K562 (cell line): Measurements from ENCODE around the gene CDKL5. TPM values are rescaled to one million over a fixed set of nuclear protein-coding genes. Genes with fewer than 3 reads are reported as not detected.

ENCODE experiments used
- SREBF1 ChIP-seq: fragments of 150-350 bp; IDR thresholded peaks from 2 replicates; pipeline ENCODE4 v1.6.1; 2014; ENCODE audit warnings: antibody characterized with exemption, low read depth, low read length, borderline replicate concordance
- polyA plus RNA-seq, 8 experiments: library from polyadenylated mRNA; depleted of rRNA in 4 of 8; stranded (reverse) in 5 of 8; unstranded in 3 of 8; fragments of >200 nt; fragmentation: Nextera tagmentation in 2 of 8; fragmentation: Illumina TruSeq in 1 of 8; extraction: Ambion mirVana in 2 of 8; extraction: Trizol in 1 of 8; gene quantifications; 2 replicates each; pipeline versions ENCODE4 v1.2.1 to v1.2.3, GENCODE V29; 2011 to 2014; ENCODE audit warnings: inconsistent platforms in 1 of 8, missing spikeins in 1 of 8
- total RNA-seq, 7 experiments: library from RNA; depleted of rRNA in 6 of 7; stranded (reverse); fragments of >200 nt in 6 of 7; fragmentation: Illumina TruSeq in 2 of 7; extraction: Trizol in 2 of 7; gene quantifications; 2 replicates each; pipeline versions ENCODE4 v1.2.1 to v1.2.3, GENCODE V29; 2011 to 2021; ENCODE audit warnings: low replicate concordance in 1 of 7
- TF ChIP-seq, protein P1 (sequence below): fragments of 450-650 bp; IDR thresholded peaks from 2 replicates; pipeline ENCODE4 v1.6.1; 2014; ENCODE audit warnings: low read depth, mild to moderate bottlenecking, moderate library complexity, borderline replicate concordance
- TF ChIP-seq, protein P2 (sequence below): fragments of 250-450 bp; sonication (Bioruptor Pico); IDR thresholded peaks from 2 replicates; pipeline ENCODE4 v1.8.0; 2021; ENCODE audit warnings: mild to moderate bottlenecking, moderate library complexity
- TF ChIP-seq, protein P3 (sequence below): fragments of 200-600 bp; sonication (generic); IDR thresholded peaks from one replicate; pipeline ENCODE4 v1.6.1; 2012; ENCODE audit warnings: mild to moderate bottlenecking, low read depth, low read length, inconsistent platforms
- TF ChIP-seq, protein P4 (sequence below): fragments of 250-450 bp; sonication (Bioruptor Pico); IDR thresholded peaks from 2 replicates; pipeline ENCODE4 v1.5.0; 2021; ENCODE audit warnings: mild to moderate bottlenecking, borderline replicate concordance

The CDKL5 gene
- total and polyA plus RNA-seq, 9 of the 15 experiments (the other 6 are each of a cell fraction or from before 2014, with no cell fraction given): under 0.01 to 0.21 (median 0.04) TPM

DNA sequence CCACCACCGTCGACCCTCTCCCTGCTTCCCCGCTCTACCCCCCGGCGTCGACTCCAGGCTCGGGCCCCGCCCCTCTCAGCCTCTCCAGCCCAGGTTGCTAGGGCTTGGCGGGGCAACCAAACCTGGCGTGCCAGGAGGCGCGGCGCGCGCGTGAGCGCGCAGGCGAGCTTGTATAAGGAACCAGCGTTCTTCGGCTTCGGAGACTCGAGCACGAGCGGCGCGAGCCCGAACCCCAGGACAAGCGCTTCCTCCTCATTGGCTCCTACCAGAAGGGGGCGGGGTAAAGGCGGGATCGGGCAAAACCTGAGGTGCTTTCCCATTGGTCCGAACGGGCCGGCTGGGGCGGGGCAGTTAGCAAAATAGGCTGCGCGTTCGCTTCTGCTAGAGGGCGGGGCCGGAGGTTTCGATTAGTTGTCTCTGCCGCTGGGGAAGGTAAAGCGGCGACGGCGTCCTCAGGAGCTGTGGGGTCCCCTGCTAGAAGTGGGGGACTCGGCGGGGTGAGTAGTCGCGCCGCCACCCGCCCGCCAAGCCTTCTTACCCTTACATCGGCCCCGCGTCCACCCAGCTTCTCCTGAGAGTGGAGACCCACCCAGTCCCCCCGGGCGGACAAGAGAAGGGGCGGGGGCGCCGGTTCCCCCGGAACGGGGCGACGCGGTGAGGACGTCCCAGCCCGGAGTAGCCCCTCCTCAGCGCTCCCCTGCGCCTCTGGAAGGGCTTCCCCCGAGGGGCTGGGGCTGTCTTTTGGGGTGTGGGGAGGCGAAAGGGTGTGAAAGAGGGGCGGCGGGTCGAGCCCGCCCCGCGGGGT, at the start of gene CDKL5 (continued):
- TF ChIP-seq, protein P1, sequence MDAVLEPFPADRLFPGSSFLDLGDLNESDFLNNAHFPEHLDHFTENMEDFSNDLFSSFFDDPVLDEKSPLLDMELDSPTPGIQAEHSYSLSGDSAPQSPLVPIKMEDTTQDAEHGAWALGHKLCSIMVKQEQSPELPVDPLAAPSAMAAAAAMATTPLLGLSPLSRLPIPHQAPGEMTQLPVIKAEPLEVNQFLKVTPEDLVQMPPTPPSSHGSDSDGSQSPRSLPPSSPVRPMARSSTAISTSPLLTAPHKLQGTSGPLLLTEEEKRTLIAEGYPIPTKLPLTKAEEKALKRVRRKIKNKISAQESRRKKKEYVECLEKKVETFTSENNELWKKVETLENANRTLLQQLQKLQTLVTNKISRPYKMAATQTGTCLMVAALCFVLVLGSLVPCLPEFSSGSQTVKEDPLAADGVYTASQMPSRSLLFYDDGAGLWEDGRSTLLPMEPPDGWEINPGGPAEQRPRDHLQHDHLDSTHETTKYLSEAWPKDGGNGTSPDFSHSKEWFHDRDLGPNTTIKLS: no peak
- TF ChIP-seq, protein P2, sequence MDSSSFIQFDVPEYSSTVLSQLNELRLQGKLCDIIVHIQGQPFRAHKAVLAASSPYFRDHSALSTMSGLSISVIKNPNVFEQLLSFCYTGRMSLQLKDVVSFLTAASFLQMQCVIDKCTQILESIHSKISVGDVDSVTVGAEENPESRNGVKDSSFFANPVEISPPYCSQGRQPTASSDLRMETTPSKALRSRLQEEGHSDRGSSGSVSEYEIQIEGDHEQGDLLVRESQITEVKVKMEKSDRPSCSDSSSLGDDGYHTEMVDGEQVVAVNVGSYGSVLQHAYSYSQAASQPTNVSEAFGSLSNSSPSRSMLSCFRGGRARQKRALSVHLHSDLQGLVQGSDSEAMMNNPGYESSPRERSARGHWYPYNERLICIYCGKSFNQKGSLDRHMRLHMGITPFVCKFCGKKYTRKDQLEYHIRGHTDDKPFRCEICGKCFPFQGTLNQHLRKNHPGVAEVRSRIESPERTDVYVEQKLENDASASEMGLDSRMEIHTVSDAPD: no peak
- TF ChIP-seq, protein P3, sequence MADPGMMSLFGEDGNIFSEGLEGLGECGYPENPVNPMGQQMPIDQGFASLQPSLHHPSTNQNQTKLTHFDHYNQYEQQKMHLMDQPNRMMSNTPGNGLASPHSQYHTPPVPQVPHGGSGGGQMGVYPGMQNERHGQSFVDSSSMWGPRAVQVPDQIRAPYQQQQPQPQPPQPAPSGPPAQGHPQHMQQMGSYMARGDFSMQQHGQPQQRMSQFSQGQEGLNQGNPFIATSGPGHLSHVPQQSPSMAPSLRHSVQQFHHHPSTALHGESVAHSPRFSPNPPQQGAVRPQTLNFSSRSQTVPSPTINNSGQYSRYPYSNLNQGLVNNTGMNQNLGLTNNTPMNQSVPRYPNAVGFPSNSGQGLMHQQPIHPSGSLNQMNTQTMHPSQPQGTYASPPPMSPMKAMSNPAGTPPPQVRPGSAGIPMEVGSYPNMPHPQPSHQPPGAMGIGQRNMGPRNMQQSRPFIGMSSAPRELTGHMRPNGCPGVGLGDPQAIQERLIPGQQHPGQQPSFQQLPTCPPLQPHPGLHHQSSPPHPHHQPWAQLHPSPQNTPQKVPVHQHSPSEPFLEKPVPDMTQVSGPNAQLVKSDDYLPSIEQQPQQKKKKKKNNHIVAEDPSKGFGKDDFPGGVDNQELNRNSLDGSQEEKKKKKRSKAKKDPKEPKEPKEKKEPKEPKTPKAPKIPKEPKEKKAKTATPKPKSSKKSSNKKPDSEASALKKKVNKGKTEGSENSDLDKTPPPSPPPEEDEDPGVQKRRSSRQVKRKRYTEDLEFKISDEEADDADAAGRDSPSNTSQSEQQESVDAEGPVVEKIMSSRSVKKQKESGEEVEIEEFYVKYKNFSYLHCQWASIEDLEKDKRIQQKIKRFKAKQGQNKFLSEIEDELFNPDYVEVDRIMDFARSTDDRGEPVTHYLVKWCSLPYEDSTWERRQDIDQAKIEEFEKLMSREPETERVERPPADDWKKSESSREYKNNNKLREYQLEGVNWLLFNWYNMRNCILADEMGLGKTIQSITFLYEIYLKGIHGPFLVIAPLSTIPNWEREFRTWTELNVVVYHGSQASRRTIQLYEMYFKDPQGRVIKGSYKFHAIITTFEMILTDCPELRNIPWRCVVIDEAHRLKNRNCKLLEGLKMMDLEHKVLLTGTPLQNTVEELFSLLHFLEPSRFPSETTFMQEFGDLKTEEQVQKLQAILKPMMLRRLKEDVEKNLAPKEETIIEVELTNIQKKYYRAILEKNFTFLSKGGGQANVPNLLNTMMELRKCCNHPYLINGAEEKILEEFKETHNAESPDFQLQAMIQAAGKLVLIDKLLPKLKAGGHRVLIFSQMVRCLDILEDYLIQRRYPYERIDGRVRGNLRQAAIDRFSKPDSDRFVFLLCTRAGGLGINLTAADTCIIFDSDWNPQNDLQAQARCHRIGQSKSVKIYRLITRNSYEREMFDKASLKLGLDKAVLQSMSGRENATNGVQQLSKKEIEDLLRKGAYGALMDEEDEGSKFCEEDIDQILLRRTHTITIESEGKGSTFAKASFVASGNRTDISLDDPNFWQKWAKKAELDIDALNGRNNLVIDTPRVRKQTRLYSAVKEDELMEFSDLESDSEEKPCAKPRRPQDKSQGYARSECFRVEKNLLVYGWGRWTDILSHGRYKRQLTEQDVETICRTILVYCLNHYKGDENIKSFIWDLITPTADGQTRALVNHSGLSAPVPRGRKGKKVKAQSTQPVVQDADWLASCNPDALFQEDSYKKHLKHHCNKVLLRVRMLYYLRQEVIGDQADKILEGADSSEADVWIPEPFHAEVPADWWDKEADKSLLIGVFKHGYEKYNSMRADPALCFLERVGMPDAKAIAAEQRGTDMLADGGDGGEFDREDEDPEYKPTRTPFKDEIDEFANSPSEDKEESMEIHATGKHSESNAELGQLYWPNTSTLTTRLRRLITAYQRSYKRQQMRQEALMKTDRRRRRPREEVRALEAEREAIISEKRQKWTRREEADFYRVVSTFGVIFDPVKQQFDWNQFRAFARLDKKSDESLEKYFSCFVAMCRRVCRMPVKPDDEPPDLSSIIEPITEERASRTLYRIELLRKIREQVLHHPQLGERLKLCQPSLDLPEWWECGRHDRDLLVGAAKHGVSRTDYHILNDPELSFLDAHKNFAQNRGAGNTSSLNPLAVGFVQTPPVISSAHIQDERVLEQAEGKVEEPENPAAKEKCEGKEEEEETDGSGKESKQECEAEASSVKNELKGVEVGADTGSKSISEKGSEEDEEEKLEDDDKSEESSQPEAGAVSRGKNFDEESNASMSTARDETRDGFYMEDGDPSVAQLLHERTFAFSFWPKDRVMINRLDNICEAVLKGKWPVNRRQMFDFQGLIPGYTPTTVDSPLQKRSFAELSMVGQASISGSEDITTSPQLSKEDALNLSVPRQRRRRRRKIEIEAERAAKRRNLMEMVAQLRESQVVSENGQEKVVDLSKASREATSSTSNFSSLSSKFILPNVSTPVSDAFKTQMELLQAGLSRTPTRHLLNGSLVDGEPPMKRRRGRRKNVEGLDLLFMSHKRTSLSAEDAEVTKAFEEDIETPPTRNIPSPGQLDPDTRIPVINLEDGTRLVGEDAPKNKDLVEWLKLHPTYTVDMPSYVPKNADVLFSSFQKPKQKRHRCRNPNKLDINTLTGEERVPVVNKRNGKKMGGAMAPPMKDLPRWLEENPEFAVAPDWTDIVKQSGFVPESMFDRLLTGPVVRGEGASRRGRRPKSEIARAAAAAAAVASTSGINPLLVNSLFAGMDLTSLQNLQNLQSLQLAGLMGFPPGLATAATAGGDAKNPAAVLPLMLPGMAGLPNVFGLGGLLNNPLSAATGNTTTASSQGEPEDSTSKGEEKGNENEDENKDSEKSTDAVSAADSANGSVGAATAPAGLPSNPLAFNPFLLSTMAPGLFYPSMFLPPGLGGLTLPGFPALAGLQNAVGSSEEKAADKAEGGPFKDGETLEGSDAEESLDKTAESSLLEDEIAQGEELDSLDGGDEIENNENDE: no peak
- no peak for TF ChIP-seq SREBF1
- TF ChIP-seq, protein P4, sequence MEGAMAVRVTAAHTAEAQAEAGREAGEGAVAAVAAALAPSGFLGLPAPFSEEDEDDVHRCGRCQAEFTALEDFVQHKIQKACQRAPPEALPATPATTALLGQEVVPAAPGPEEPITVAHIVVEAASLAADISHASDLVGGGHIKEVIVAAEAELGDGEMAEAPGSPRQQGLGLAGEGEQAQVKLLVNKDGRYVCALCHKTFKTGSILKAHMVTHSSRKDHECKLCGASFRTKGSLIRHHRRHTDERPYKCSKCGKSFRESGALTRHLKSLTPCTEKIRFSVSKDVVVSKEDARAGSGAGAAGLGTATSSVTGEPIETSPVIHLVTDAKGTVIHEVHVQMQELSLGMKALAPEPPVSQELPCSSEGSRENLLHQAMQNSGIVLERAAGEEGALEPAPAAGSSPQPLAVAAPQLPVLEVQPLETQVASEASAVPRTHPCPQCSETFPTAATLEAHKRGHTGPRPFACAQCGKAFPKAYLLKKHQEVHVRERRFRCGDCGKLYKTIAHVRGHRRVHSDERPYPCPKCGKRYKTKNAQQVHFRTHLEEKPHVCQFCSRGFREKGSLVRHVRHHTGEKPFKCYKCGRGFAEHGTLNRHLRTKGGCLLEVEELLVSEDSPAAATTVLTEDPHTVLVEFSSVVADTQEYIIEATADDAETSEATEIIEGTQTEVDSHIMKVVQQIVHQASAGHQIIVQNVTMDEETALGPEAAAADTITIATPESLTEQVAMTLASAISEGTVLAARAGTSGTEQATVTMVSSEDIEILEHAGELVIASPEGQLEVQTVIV (CRISPR knock-in tag): no peak
